ENCODE data around the gene GRIK4.

The GRIK4 gene

GRCh38 chr11:120473503-120473902, 38.0 kb upstream of the GRIK4 start:
- H3K4me3 ChIP-seq (ENCODE audit: low read depth, low read length), result no peak overlapping the region
- no peak for DNase-seq (ENCODE audit: low read depth)
- no peak for TF ChIP-seq CTCF (IDR thresholded peaks at IDR 0.05; ENCODE audit: low read depth, low read length, missing control alignments)

- TF ChIP-seq CTCF (IDR thresholded peaks at IDR 0.05; ENCODE audit: low read depth, low read length, missing control alignments), result no peak
- DNase-seq (ENCODE audit: low read depth), result no peak
Observed at GRCh38 chr11:120482149-120482548, 29.4 kb upstream of the GRIK4 start.

GRCh38 chr11:120484722-120485121, 26.8 kb upstream of the GRIK4 start:
- TF ChIP-seq CTCF (IDR thresholded peaks at IDR 0.05; ENCODE audit: low read depth, low read length, missing control alignments), result no peak
- no peak overlapping the region for H3K4me3 ChIP-seq (ENCODE audit: low read depth, low read length)
- DNase-seq (ENCODE audit: low read depth), result no peak

More at GRCh38 chr11:120482149-120482548, 29.4 kb upstream of the GRIK4 start:
- no peak overlapping the region for H3K4me3 ChIP-seq (ENCODE audit: low read depth, low read length)

- DNase-seq (ENCODE audit: low read depth), result no peak
- no peak overlapping the region for H3K4me3 ChIP-seq (ENCODE audit: low read depth, low read length)
- no peak for TF ChIP-seq CTCF (IDR thresholded peaks at IDR 0.05; ENCODE audit: low read depth, low read length, missing control alignments)
Observed at GRCh38 chr11:120486138-120486537, 25.4 kb upstream of the GRIK4 start.

- H3K4me3 ChIP-seq (ENCODE audit: low read depth, low read length), result no peak overlapping the region
- DNase-seq (ENCODE audit: low read depth), result no peak
- TF ChIP-seq CTCF (IDR thresholded peaks at IDR 0.05; ENCODE audit: low read depth, low read length, missing control alignments), result no peak
Observed at GRCh38 chr11:120489799-120490198, 21.7 kb upstream of the GRIK4 start.

GRCh38 chr11:120492486-120492885, 19.1 kb upstream of the GRIK4 start:
- TF ChIP-seq CTCF (IDR thresholded peaks at IDR 0.05; ENCODE audit: low read depth, low read length, missing control alignments), result no peak
- H3K4me3 ChIP-seq (ENCODE audit: low read depth, low read length), result no peak overlapping the region
- DNase-seq (ENCODE audit: low read depth), result no peak

GRCh38 chr11:120494595-120494994, 17.0 kb upstream of the GRIK4 start:
- TF ChIP-seq CTCF (IDR thresholded peaks at IDR 0.05; ENCODE audit: low read depth, low read length, missing control alignments), result no peak
- no peak for DNase-seq (ENCODE audit: low read depth)
- no peak overlapping the region for H3K4me3 ChIP-seq (ENCODE audit: low read depth, low read length)
